RWPE1 (cell line): ENCODE results near the gene UVRAG.

Experiments used
- CTCF ChIA-PET: fragments of 350-600 bp; sonication (Branson Sonifier 250); formaldehyde crosslinking; extraction: SDS; loops from one replicate; lab custom pipeline; 2021; lab: Yijun Ruan, JAX
- POLR2A ChIA-PET: fragments of 400-600 bp; formaldehyde crosslinking; extraction: SDS; loops from one replicate; lab custom pipeline; 2020; ENCODE audit warnings: antibody characterized with exemption; ENCODE audit not compliant: low non-redundant PET; lab: Yijun Ruan, JAX
- DNase-seq: peaks from one replicate; pipeline ENCODE4 v3.0.0; 2012; ENCODE audit warnings: low spot score
- H3K27ac ChIP-seq: fragments of 450-650 bp; 2 replicates; pipeline ENCODE4 v1.5.1; 2017
- TF ChIP-seq, protein P1 (sequence below): fragments of 450-650 bp; conservative IDR thresholded peaks from 2 replicates; pipeline ENCODE4 v1.5.1; 2017; ENCODE audit warnings: low read depth, mild to moderate bottlenecking

Gene UVRAG

DNA sequence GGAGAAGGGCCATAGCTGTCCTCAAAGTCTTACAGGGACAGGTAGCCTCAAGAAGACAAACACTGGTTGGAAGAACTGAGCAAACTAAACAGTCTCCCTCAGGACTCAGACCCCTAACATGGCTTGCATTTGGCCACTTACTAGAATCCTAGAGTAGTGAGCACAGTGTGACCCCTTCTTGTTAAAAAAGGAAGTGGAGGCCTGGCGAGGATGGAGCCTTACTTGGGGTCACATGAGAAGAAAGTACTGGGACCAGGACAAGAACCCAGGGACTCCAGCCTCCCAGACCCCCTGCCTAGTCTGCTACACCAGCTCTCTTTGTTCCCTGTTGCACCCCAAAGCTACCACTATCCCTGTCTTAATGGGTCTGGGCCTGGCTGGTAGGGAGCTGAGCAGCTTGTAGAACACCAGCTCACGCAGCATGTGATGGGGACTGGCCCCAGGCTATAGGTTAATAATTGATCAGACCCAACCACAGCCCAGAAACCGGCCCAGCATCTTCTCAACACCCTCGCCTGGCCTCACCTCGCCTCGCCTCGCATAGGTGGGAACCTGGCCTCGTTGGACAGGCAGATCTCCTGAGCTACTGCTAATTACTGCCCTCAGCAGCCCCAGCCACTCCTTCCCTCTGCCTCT lies 28.8 kb upstream of the UVRAG start:
- TF ChIP-seq, protein P1, sequence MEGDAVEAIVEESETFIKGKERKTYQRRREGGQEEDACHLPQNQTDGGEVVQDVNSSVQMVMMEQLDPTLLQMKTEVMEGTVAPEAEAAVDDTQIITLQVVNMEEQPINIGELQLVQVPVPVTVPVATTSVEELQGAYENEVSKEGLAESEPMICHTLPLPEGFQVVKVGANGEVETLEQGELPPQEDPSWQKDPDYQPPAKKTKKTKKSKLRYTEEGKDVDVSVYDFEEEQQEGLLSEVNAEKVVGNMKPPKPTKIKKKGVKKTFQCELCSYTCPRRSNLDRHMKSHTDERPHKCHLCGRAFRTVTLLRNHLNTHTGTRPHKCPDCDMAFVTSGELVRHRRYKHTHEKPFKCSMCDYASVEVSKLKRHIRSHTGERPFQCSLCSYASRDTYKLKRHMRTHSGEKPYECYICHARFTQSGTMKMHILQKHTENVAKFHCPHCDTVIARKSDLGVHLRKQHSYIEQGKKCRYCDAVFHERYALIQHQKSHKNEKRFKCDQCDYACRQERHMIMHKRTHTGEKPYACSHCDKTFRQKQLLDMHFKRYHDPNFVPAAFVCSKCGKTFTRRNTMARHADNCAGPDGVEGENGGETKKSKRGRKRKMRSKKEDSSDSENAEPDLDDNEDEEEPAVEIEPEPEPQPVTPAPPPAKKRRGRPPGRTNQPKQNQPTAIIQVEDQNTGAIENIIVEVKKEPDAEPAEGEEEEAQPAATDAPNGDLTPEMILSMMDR = no peak
- CTCF ChIA-PET = interaction anchor here (0.7 kb wide), 1 partner anchor 94 kb away, joined by 4 read pairs; no protein-coding TSS in a partner anchor
- H3K27ac ChIP-seq = no peak overlapping the region
- POLR2A ChIA-PET = no interaction called here
- no peak for DNase-seq

DNA sequence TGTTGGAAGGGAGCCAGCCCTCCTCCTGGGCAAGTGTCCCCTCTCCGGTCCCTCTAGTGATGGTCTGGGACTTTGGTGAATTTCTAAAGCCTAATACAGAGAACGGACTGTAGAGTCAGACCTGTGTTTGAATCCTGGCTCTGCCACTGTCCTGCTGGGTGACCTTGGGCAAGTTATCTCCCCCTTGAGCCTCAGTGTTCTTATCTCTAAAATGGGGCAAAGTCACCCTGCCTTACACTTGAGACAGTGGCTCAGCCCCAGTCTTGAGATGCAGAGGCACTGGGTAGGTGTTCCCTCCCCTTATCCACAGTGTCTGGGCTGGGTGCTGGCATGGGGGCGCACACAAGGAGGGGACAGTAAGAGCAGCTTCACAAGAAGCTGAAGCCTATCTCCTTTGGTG lies 25.5 kb upstream of the UVRAG start:
- TF ChIP-seq, protein P1 = no peak
- POLR2A ChIA-PET = no interaction called here
- CTCF ChIA-PET = interaction anchor here (1.1 to 1.2 kb wide), 2 partner anchors 9 to 14 kb away, joined by 4 read pairs; no protein-coding TSS in a partner anchor
- no peak for DNase-seq
- no peak overlapping the region for H3K27ac ChIP-seq

DNA sequence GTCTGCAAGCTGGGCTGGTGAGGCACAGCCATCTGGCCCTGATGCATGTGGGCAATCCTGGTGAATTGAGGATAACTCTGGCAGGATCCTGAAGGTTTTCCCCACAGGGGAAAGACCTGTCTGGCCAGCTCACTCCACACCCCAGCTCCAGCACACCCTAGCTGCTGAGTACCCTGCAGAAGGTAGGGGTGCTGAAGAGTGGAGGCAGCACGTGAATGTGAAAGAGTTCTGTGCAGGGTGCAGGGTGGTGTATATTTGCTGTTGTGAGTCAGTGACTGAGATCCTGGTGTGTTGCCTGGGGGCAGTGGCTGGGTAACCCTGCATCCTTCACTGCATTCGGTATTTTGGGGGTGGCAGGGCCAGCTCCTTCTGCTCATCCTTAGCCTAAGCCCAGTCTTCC lies 24.0 kb upstream of the UVRAG start:
- H3K27ac ChIP-seq = no peak overlapping the region
- TF ChIP-seq, protein P1 = no peak
- POLR2A ChIA-PET = no interaction called here
- CTCF ChIA-PET = no interaction called here
- DNase-seq = no peak

DNA sequence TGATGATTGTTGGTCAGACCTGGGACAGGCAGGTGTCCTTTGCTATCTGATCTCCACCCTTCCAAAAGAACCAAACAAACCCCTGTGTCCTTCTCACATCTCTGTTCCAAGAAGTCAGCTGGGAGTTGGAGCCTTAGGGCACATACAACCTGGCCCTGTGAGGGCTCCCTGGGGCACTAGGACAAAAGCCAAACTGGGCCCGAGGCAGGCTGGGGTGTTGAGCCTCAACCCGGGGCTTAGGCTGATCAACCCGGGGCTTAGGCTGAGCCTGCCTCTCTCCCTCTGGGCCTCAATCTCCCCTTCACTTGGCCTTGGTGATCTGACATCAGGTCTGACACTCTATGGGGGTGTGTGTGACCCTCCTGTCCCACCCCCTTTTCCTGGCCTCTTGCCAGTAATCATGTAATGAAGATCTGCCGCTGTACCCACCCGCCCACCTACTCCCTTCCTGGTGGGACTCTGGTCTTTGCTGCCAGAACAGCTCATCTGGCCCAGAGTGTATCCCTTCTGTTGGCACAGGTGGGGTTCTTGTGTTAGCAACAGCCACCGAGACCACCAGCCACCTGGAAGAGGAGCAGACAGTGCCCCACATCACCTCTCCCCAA lies 22.8 kb upstream of the UVRAG start:
- DNase-seq = no peak
- H3K27ac ChIP-seq = no peak overlapping the region
- TF ChIP-seq, protein P1 = no peak
- POLR2A ChIA-PET = no interaction called here
- CTCF ChIA-PET = interaction anchor here (1.0 kb wide), 1 partner anchor 11 kb away, joined by 3 read pairs; no protein-coding TSS in a partner anchor

DNA sequence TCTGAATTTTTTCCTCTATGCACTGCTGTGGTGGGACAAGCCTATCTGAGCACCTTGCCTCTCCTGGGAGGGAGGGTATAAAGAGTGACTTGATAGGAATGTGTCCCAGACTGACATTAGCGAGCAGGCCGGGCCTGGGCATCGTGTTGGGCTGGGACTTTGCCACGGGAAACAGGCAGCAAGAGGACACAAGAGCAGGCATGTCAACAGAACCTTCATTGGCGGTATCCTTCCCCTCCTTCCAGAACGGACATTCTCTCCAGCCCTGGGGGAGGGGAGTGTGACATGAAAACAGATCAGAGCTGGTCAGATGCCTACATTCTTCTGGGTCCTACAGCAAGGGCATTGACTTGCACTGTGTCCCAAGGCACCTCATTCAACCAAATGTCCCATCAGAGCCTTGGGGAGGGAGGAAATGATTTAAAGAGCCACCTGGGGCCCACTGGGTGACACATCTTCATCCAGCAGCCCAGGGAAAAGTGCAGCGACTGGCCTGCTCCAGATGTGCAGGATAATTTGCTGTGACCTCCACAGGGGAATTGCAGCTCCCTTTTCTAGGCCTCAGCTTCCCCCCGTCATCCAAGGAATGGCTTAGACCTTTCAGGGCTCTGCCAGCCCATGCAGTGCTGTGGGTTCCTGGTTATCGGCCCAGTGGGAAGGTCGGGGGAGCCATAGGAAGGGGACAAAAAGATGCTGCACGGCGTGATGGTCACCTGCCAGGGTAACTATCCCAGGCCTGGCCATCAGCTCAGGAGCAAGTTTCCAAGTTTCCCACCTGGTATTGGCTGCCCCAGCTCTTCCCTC lies 21.8 kb upstream of the UVRAG start:
- H3K27ac ChIP-seq = no peak overlapping the region
- TF ChIP-seq, protein P1 = no peak
- ChIA-PET CTCF (interaction anchor here (0.9 to 1.6 kb wide), 2 partner anchors 10 to 87 kb away, joined by 3 to 6 read pairs; no protein-coding TSS in a partner anchor), POLR2A (no interaction called here)
- no peak for DNase-seq

DNA sequence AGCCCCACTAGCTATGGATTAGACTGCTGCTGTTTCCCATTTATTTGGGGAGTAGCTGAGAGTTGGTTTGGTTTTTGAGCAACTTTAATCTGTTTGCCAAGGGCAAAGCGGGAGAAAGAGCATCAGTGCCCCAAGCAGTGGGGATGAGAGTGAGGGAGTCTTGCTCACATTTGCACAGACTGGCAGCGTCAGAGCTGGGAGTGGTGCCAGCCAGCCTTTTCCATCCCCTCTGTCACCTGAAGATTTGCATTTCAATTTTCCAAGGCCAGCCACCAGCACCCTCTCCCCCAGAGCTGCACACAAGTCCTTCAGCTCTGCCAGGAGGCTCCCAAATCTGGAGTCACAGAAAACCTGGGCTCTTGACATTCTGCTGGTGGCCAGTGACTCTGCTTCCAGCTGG lies 21.0 kb upstream of the UVRAG start:
- no peak for DNase-seq
- POLR2A ChIA-PET = no interaction called here
- H3K27ac ChIP-seq = no peak overlapping the region
- CTCF ChIA-PET = interaction anchor here (0.6 to 1.6 kb wide), 3 partner anchors 9 to 88 kb away, joined by 3 to 6 read pairs (median 3); no protein-coding TSS in a partner anchor
- TF ChIP-seq, protein P1 = no peak
